Mammary epithelial cell (primary cell): ENCODE results near the gene YWHAQ.

Experiments used
- EZH2 ChIP-seq: IDR thresholded peaks from 2 replicates; pipeline ENCODE4 v1.6.1; 2012; ENCODE audit warnings: low read length, inconsistent platforms, borderline replicate concordance
- TF ChIP-seq, protein P1 (sequence below), 2 donors: IDR thresholded peaks in 1 of 2; conservative IDR thresholded peaks in 1 of 2; 2 replicates each; pipeline ENCODE4 v1.5.1; 2011 to 2012; ENCODE audit warnings: inconsistent platforms in 2 of 2, low read length in 2 of 2, mild to moderate bottlenecking in 2 of 2, control low read depth in 1 of 2, low read depth in 1 of 2; ENCODE audit not compliant: insufficient read depth in 1 of 2; ENCODE audit errors: extremely low read depth in 1 of 2

DNA sequence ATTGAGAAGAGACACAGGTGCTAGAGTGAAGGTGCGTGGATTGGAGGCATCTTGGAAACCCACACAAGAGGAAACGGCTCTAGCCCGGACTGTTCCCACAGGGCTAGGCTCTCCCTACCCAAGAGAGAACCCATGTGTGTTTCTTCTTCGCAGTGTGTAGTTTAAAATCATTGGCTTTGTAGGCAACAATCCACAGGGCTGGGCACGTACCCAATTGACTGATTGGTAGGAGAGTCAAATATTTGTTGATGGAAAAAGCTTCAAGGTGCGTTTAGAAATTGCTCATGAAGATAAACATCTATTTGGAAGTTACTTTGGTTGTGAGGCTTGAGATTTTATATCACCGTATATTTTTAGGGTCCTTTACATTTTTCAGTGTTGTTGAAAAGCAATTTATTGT, 13.2 kb upstream of the YWHAQ start:
- TF ChIP-seq, protein P1, sequence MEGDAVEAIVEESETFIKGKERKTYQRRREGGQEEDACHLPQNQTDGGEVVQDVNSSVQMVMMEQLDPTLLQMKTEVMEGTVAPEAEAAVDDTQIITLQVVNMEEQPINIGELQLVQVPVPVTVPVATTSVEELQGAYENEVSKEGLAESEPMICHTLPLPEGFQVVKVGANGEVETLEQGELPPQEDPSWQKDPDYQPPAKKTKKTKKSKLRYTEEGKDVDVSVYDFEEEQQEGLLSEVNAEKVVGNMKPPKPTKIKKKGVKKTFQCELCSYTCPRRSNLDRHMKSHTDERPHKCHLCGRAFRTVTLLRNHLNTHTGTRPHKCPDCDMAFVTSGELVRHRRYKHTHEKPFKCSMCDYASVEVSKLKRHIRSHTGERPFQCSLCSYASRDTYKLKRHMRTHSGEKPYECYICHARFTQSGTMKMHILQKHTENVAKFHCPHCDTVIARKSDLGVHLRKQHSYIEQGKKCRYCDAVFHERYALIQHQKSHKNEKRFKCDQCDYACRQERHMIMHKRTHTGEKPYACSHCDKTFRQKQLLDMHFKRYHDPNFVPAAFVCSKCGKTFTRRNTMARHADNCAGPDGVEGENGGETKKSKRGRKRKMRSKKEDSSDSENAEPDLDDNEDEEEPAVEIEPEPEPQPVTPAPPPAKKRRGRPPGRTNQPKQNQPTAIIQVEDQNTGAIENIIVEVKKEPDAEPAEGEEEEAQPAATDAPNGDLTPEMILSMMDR (conservative IDR thresholded peaks at IDR 0.05 in 1 of 2, IDR thresholded peaks at IDR 0.05 in 1 of 2; ENCODE audit: extremely low read depth in 1 of 2, insufficient read depth in 1 of 2, low read depth in 1 of 2, low read length in 2 of 2): no peak
- TF ChIP-seq EZH2: no peak
